Thyroid gland (tissue), 4 donors: ENCODE measurements around the gene NOL12.
A peak's percentile ranks its signal among the peaks of the same experiment; 100 is the strongest.

Source experiments
- POLR2A ChIP-seq, 2 donors: fragments of 450-650 bp; IDR thresholded peaks; one replicate each; pipeline ENCODE4 v1.6.1; 2017; ENCODE audit warnings: antibody characterized with exemption in 2 of 2, mild to moderate bottlenecking in 2 of 2, moderate library complexity in 1 of 2
- TF ChIP-seq, protein P1 (sequence below), 6 experiments: fragments of 200-600 bp in 3 of 6; fragments of 450-650 bp in 3 of 6; sonication (generic) in 3 of 6; IDR thresholded peaks; one replicate each; pipeline ENCODE4 v1.5.1; 2016 to 2019; ENCODE audit warnings: antibody characterized with exemption in 6 of 6, mild to moderate bottlenecking in 2 of 6, inconsistent platforms in 1 of 6, moderate library complexity in 1 of 6

GRCh38 chr22:37681556-37682049 lies 4.5 kb upstream of the NOL12 start:
- TF ChIP-seq, protein P1, sequence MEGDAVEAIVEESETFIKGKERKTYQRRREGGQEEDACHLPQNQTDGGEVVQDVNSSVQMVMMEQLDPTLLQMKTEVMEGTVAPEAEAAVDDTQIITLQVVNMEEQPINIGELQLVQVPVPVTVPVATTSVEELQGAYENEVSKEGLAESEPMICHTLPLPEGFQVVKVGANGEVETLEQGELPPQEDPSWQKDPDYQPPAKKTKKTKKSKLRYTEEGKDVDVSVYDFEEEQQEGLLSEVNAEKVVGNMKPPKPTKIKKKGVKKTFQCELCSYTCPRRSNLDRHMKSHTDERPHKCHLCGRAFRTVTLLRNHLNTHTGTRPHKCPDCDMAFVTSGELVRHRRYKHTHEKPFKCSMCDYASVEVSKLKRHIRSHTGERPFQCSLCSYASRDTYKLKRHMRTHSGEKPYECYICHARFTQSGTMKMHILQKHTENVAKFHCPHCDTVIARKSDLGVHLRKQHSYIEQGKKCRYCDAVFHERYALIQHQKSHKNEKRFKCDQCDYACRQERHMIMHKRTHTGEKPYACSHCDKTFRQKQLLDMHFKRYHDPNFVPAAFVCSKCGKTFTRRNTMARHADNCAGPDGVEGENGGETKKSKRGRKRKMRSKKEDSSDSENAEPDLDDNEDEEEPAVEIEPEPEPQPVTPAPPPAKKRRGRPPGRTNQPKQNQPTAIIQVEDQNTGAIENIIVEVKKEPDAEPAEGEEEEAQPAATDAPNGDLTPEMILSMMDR (IDR thresholded peaks at IDR 0.05): peak; percentile 56 to 92 (median 76)
- TF ChIP-seq POLR2A (IDR thresholded peaks at IDR 0.05): no peak
